HEK293T (cell line): ENCODE data around the gene DGKH.

Experiments
- CTBP1 ChIP-seq: fragments of 450-650 bp; IDR thresholded peaks from 2 replicates; pipeline ENCODE4 v1.6.1; 2016; ENCODE audit warnings: borderline replicate concordance
- FOXA1 ChIP-seq: fragments of 450-650 bp; IDR thresholded peaks from 2 replicates; pipeline ENCODE4 v1.6.1; 2016; ENCODE audit warnings: mild to moderate bottlenecking
- FOXM1 ChIP-seq: fragments of 450-650 bp; IDR thresholded peaks from 2 replicates; pipeline ENCODE4 v1.6.1; 2017; ENCODE audit warnings: mild to moderate bottlenecking, borderline replicate concordance
- HDGF ChIP-seq: fragments of 450-650 bp; IDR thresholded peaks from 2 replicates; pipeline ENCODE4 v1.6.1; 2017; ENCODE audit warnings: antibody characterized with exemption, borderline replicate concordance
- LEF1 ChIP-seq: fragments of 450-650 bp; IDR thresholded peaks from 2 replicates; pipeline ENCODE4 v1.6.1; 2017; ENCODE audit warnings: mild to moderate bottlenecking, borderline replicate concordance
- NFRKB ChIP-seq: fragments of 450-650 bp; IDR thresholded peaks from 2 replicates; pipeline ENCODE4 v1.6.1; 2016; ENCODE audit warnings: mild to moderate bottlenecking, moderate library complexity
- PKNOX1 ChIP-seq: fragments of 450-650 bp; IDR thresholded peaks from 2 replicates; pipeline ENCODE4 v1.6.1; 2016
- SP1 ChIP-seq: fragments of 450-650 bp; IDR thresholded peaks from 2 replicates; pipeline ENCODE4 v1.6.1; 2017
- SUZ12 ChIP-seq: fragments of 450-650 bp; IDR thresholded peaks from 2 replicates; pipeline ENCODE4 v1.6.1; 2016; ENCODE audit warnings: mild to moderate bottlenecking
- TARDBP ChIP-seq: fragments of 450-650 bp; IDR thresholded peaks from 2 replicates; pipeline ENCODE4 v1.6.1; 2016
- ZNF384 ChIP-seq: fragments of 450-650 bp; IDR thresholded peaks from 2 replicates; pipeline ENCODE4 v1.6.1; 2016

DNA sequence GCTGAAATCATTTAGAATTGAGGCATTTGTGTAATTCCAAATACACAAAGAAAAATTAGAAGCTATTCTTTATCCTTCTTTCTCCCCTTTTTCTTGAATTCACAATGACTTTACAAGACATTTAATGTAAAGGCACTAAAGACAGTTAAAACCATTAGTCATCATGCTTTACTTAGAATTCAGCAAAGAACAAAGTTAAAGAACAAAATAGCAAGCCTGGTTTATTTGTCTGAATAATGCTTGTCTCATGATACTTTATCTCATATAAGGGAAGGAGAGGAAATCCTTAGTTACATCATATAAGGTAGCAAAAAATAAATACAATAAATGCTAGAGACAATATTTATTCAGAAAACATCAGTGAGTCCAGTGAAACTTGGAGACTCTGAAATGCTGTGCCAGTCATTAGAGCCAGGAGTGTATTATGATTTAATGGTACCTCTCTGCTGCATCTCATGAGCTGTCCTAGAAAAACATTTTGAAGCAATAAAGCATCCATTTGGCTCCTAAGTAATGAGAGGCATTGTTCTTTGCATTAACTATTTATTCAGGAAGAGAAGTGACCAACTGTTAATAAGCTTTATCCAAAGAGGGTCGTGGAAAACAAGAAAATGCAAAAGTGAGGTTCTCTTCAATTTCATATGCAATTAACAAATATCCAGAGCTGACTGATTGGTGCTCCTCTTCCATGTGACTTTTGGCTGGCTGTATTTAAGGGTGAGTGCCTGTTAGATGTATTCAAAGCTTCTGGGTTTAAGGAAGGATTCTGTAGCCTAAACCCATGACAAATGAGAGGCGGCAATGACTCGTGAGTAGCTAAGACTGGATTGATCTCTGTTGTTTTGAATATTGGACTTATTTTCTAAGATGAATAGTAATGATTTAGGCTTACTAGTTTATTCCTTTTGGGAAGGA is 105.0 kb downstream of the DGKH start:
- no peak for TF ChIP-seq NFRKB
- TF ChIP-seq SP1, result no peak
- no peak for TF ChIP-seq LEF1
- TF ChIP-seq HDGF, result no peak
- TF ChIP-seq TARDBP, result no peak
- 0 out of 2 replicates have a peak, but pooled peaks have one; percentile 40 for TF ChIP-seq PKNOX1
- TF ChIP-seq CTBP1, result no peak
- TF ChIP-seq FOXA1, result no peak
- TF ChIP-seq FOXM1, result no peak
- no peak for TF ChIP-seq ZNF384
- no peak for TF ChIP-seq SUZ12
